DMS53 treated with DMSO at 0.1 percent for 48 hours (cell line): ENCODE measurements around the gene PPDPF.
"Not testable (repeated sequence)": the region's sequence is repeated elsewhere in the genome, so short reads cannot be mapped to it uniquely, and the experiment has no call there.

ENCODE experiments used
- DNase-seq: peaks from one replicate; lab custom pipeline; 2025; ENCODE audit not compliant: unreplicated experiment; lab: John Stamatoyannopoulos, UW

PPDPF gene

GRCh38 chr20:63520504-63520933, at the start of gene PPDPF:
Gene PPDPF, plus strand, starts transcription at chr20:63520765. Its CDS starts 544 bp downstream, at chr20:63521309.
- DNase-seq = no peak

- no peak for DNase-seq
Measured at GRCh38 chr20:63471002-63471716, 49.4 kb upstream of the PPDPF start.

- DNase-seq = no peak
Measured at GRCh38 chr20:63471717-63471980, 48.9 kb upstream of the PPDPF start.

GRCh38 chr20:63471981-63472831, 48.4 kb upstream of the PPDPF start, which contains the start of gene KCNQ2:
Gene KCNQ2, minus strand, starts transcription at chr20:63472655. Its CDS starts 192 bp downstream, at chr20:63472463.
- DNase-seq = no peak

- no peak for DNase-seq
Measured at GRCh38 chr20:63472862-63473390, 47.6 kb upstream of the PPDPF start.

GRCh38 chr20:63473555-63474449, 46.8 kb upstream of the PPDPF start:
- DNase-seq = no peak

GRCh38 chr20:63475209-63475608, 45.4 kb upstream of the PPDPF start:
- DNase-seq = no peak

GRCh38 chr20:63477061-63477616, 43.4 kb upstream of the PPDPF start:
- no peak for DNase-seq

GRCh38 chr20:63477944-63478343, 42.6 kb upstream of the PPDPF start:
- no peak for DNase-seq

- no peak for DNase-seq
Measured at GRCh38 chr20:63478346-63479302, 41.9 kb upstream of the PPDPF start.

- not testable (repeated sequence) for DNase-seq
Measured at GRCh38 chr20:63479695-63480419, 40.7 kb upstream of the PPDPF start.

- DNase-seq = no peak
Measured at GRCh38 chr20:63481503-63481902, 39.1 kb upstream of the PPDPF start.

- no peak for DNase-seq
Measured at GRCh38 chr20:63482021-63482587, 38.5 kb upstream of the PPDPF start.

- no peak for DNase-seq
Measured at GRCh38 chr20:63483834-63484233, 36.7 kb upstream of the PPDPF start.

GRCh38 chr20:63484236-63484635, 36.3 kb upstream of the PPDPF start:
- no peak for DNase-seq

GRCh38 chr20:63484651-63485403, 35.7 kb upstream of the PPDPF start:
- DNase-seq = no peak

GRCh38 chr20:63486300-63486855, 34.2 kb upstream of the PPDPF start:
- DNase-seq = no peak
